PC-9 (cell line): ENCODE results near the gene ITGAV.

ENCODE experiments used
- EZH2 ChIP-seq: fragments of 200-600 bp; sonication (generic); IDR thresholded peaks from 2 replicates; pipeline ENCODE4 v1.8.0; 2017; ENCODE audit warnings: antibody characterized with exemption, low read depth
- TF ChIP-seq, protein P1 (sequence below): fragments of 200-600 bp; sonication (generic); conservative IDR thresholded peaks from 2 replicates; pipeline ENCODE4 v1.6.1; 2017; ENCODE audit warnings: mixed run types, antibody characterized with exemption, mild to moderate bottlenecking, moderate library complexity

DNA sequence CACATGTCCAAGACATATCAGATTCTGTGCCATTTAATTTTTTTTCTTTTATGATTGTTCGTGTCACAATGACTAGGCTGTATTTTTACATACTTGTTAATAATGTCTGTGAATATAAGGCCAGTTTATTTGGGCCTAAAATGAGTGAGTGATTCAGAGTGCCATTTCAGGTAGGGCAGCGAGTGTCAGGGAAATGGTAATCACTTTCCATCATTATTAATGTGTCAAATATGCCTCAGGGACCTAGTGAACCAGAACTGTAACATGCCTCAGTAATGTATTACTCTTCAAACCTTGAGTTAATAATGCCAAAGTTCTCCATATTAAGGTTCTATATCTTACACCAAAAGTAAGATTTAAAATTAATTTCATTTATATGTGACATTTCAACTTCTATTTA is 112.6 kb downstream of the ITGAV start:
- TF ChIP-seq, protein P1, sequence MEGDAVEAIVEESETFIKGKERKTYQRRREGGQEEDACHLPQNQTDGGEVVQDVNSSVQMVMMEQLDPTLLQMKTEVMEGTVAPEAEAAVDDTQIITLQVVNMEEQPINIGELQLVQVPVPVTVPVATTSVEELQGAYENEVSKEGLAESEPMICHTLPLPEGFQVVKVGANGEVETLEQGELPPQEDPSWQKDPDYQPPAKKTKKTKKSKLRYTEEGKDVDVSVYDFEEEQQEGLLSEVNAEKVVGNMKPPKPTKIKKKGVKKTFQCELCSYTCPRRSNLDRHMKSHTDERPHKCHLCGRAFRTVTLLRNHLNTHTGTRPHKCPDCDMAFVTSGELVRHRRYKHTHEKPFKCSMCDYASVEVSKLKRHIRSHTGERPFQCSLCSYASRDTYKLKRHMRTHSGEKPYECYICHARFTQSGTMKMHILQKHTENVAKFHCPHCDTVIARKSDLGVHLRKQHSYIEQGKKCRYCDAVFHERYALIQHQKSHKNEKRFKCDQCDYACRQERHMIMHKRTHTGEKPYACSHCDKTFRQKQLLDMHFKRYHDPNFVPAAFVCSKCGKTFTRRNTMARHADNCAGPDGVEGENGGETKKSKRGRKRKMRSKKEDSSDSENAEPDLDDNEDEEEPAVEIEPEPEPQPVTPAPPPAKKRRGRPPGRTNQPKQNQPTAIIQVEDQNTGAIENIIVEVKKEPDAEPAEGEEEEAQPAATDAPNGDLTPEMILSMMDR, result no peak
- no peak for TF ChIP-seq EZH2
